Keratinocyte (primary cell): ENCODE data around the gene NADK2.

Source experiments
- EZH2 ChIP-seq: IDR thresholded peaks from one replicate; pipeline ENCODE4 v1.6.1; 2012; ENCODE audit warnings: inconsistent platforms, mild to moderate bottlenecking, low read length, moderate library complexity
- TF ChIP-seq, protein P1 (sequence below), 3 experiments: IDR thresholded peaks in 1 of 3; conservative IDR thresholded peaks in 1 of 3; optimal IDR thresholded peaks in 1 of 3; 2 replicates in 2 of 3; 3 replicates in 1 of 3; pipeline versions ENCODE3 to v1.5.1; 2011; ENCODE audit warnings: low read length in 3 of 3, mild to moderate bottlenecking in 3 of 3, moderate library complexity in 2 of 3, control low read depth in 1 of 3, inconsistent platforms in 1 of 3; ENCODE audit not compliant: insufficient read depth in 2 of 3; ENCODE audit errors: extremely low read depth in 1 of 3

- TF ChIP-seq, protein P1, sequence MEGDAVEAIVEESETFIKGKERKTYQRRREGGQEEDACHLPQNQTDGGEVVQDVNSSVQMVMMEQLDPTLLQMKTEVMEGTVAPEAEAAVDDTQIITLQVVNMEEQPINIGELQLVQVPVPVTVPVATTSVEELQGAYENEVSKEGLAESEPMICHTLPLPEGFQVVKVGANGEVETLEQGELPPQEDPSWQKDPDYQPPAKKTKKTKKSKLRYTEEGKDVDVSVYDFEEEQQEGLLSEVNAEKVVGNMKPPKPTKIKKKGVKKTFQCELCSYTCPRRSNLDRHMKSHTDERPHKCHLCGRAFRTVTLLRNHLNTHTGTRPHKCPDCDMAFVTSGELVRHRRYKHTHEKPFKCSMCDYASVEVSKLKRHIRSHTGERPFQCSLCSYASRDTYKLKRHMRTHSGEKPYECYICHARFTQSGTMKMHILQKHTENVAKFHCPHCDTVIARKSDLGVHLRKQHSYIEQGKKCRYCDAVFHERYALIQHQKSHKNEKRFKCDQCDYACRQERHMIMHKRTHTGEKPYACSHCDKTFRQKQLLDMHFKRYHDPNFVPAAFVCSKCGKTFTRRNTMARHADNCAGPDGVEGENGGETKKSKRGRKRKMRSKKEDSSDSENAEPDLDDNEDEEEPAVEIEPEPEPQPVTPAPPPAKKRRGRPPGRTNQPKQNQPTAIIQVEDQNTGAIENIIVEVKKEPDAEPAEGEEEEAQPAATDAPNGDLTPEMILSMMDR (optimal IDR thresholded peaks at IDR 0.05 in 1 of 3, IDR thresholded peaks at IDR 0.05 in 1 of 3, conservative IDR thresholded peaks at IDR 0.05 in 1 of 3; ENCODE audit: extremely low read depth in 1 of 3, insufficient read depth in 2 of 3, low read length in 3 of 3): no peak
- no peak for TF ChIP-seq EZH2
Observed at GRCh38 chr5:36281626-36282025, 39.9 kb upstream of the NADK2 start.
